Neuronal stem cell (in vitro differentiated cells): ENCODE data around the gene ADAM12.

Experiments
- DNase-seq: peaks from one replicate; pipeline ENCODE4 v3.0.0-alpha.2; 2013; ENCODE audit warnings: low spot score
- H2AFZ ChIP-seq: one replicate; pipeline ENCODE4 v1.6.1; 2013; ENCODE audit warnings: mild to moderate bottlenecking, low read length, inconsistent platforms
- H2AK5ac ChIP-seq: 2 replicates; pipeline ENCODE4 v1.6.1; 2013; ENCODE audit warnings: low read depth, mild to moderate bottlenecking, inconsistent platforms, low read length, moderate library complexity, mixed read lengths
- H2BK120ac ChIP-seq: 2 replicates; pipeline ENCODE4 v1.6.1; 2013; ENCODE audit warnings: low read depth, mild to moderate bottlenecking, inconsistent platforms, low read length, moderate library complexity, mixed read lengths
- H2BK12ac ChIP-seq: one replicate; pipeline ENCODE4 v1.6.1; 2013; ENCODE audit warnings: low read length, inconsistent platforms
- H2BK15ac ChIP-seq: 2 replicates; pipeline ENCODE4 v1.6.1; 2013; ENCODE audit warnings: mild to moderate bottlenecking, low read length, inconsistent platforms, mixed read lengths
- H2BK5ac ChIP-seq: one replicate; pipeline ENCODE4 v1.6.1; 2013; ENCODE audit warnings: inconsistent platforms, mild to moderate bottlenecking, low read length, moderate library complexity
- H3K14ac ChIP-seq: one replicate; pipeline ENCODE4 v1.6.1; 2013; ENCODE audit warnings: low read length, inconsistent platforms
- H3K18ac ChIP-seq: 2 replicates; pipeline ENCODE4 v1.6.1; 2013; ENCODE audit warnings: low read length, inconsistent platforms
- H3K23ac ChIP-seq: 2 replicates; pipeline ENCODE4 v1.6.1; 2013; ENCODE audit warnings: low read depth, mild to moderate bottlenecking, mixed read lengths, low read length, inconsistent platforms; ENCODE audit not compliant: poor library complexity
- H3K27ac ChIP-seq: replicated peaks from 3 replicates; pipeline ENCODE4 v1.5.1; 2013; ENCODE audit warnings: low read length, inconsistent platforms
- H3K27me3 ChIP-seq, 3 experiments: 2 replicates each; pipeline ENCODE4 v1.6.1; 2013; ENCODE audit warnings: low read length in 3 of 3, mild to moderate bottlenecking in 2 of 3, inconsistent platforms in 1 of 3, low read depth in 1 of 3, mixed read lengths in 1 of 3, moderate library complexity in 1 of 3; ENCODE audit not compliant: control insufficient read depth in 3 of 3, insufficient read depth in 3 of 3
- H3K36me3 ChIP-seq, 2 donors: replicated peaks in 1 of 2; 2 replicates each; pipeline ENCODE4 v1.6.1; 2013; ENCODE audit warnings: low read length in 2 of 2; ENCODE audit not compliant: control insufficient read depth in 2 of 2, insufficient read depth in 2 of 2
- H3K4ac ChIP-seq: 2 replicates; pipeline ENCODE4 v1.6.1; 2013; ENCODE audit warnings: inconsistent platforms, mild to moderate bottlenecking, low read length, moderate library complexity
- H3K4me1 ChIP-seq, 2 donors: 1 replicate in 1 of 2; 2 replicates in 1 of 2; pipeline ENCODE4 v1.6.1; 2013; ENCODE audit warnings: low read length in 2 of 2, low read depth in 1 of 2; ENCODE audit not compliant: control insufficient read depth in 2 of 2, insufficient read depth in 1 of 2
- H3K4me2 ChIP-seq: one replicate; pipeline ENCODE4 v1.6.1; 2013; ENCODE audit warnings: mild to moderate bottlenecking, low read length, inconsistent platforms; ENCODE audit not compliant: insufficient read depth, poor library complexity, severe bottlenecking
- H3K4me3 ChIP-seq, 2 donors: 2 replicates each; pipeline ENCODE4 v1.5.1; 2013; ENCODE audit warnings: low read length in 2 of 2, mild to moderate bottlenecking in 2 of 2, inconsistent platforms in 1 of 2, moderate library complexity in 1 of 2
- H3K79me1 ChIP-seq: one replicate; pipeline ENCODE4 v1.6.1; 2013; ENCODE audit warnings: low read depth, mild to moderate bottlenecking, inconsistent platforms, low read length, moderate library complexity
- H3K9ac ChIP-seq: one replicate; pipeline ENCODE4 v1.6.1; 2013; ENCODE audit warnings: mild to moderate bottlenecking, low read depth, low read length, inconsistent platforms; ENCODE audit not compliant: poor library complexity
- H3K9me3 ChIP-seq, 2 donors: replicated peaks in 1 of 2; 2 replicates each; pipeline versions ENCODE3 to v1.6.1; 2013; ENCODE audit warnings: low read length in 2 of 2, mild to moderate bottlenecking in 2 of 2, inconsistent platforms in 1 of 2, low read depth in 1 of 2, mixed read lengths in 1 of 2, moderate library complexity in 1 of 2; ENCODE audit not compliant: control insufficient read depth in 2 of 2, insufficient read depth in 1 of 2
- H4K8ac ChIP-seq: one replicate; pipeline ENCODE4 v1.6.1; 2013; ENCODE audit warnings: low read depth, mild to moderate bottlenecking, inconsistent platforms, low read length, moderate library complexity
- H4K91ac ChIP-seq: one replicate; pipeline ENCODE4 v1.6.1; 2013; ENCODE audit warnings: low read length, low read depth, mild to moderate bottlenecking, inconsistent platforms; ENCODE audit not compliant: poor library complexity
- WGBS, 2 donors: extraction: QIAGEN DNeasy Blood & Tissue Kit; methylation state at CpG; one replicate each; pipeline ENCODE4 v1.1.7; 2013; ENCODE audit warnings: missing lambda C conversion rate in 2 of 2, mixed read lengths in 1 of 2; ENCODE audit not compliant: insufficient read length in 2 of 2, insufficient replicate concordance in 1 of 2; ENCODE audit errors: extremely low coverage in 2 of 2; 5-methylcytosine and 5-hydroxymethylcytosine counted together

Gene ADAM12

DNA sequence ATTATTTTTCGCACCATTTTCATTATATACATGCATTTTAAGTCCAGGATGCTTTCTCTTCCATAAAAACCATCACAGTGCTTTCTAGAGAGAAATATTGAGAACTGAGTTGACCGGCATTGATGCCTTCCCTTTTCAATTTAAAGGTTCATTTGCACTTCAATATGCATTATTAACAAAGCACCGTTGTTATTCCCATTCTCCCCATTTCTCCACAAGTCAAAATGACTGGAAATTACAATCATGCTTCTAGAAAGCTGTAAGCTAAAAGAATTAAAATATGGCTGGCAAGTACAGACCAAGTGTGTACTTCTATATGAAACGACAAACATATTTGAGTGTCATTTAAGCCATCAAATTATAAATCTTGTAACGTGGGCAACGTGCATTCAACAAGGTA, 272.4 kb downstream of the ADAM12 start:
- Histone ChIP-seq H2AK5ac (no peak overlapping the region), H3K27me3 (no peaks in the 10 kb centered on the region), H3K23ac (no peak overlapping the region), H2BK15ac (no peak overlapping the region), H3K79me1 (no peaks in the 10 kb centered on the region), H3K36me3 (no peaks in the 10 kb centered on the region), H2AFZ (peak overlapping the region; percentile 45), H3K4me2 (no peak overlapping the region), H3K9me3 (peaks cover 0 to 5% of the 10 kb centered on the region in 2 donors), H3K4ac (no peak overlapping the region), H2BK5ac (no peak overlapping the region), H3K9ac (no peak overlapping the region), H2BK12ac (no peak overlapping the region), H4K8ac (no peak overlapping the region), H3K4me3 (no peak overlapping the region), H3K18ac (no peak overlapping the region), H2BK120ac (no peak overlapping the region), H3K4me1 (peaks cover 3 to 16% of the 10 kb centered on the region in 2 donors), H3K27ac (no peak overlapping the region), H3K14ac (no peak overlapping the region), H4K91ac (no peak overlapping the region)
- DNase-seq = no peak
- WGBS, 2 donors = no CpG with 5 or more reads among the region's 6 CpGs

DNA sequence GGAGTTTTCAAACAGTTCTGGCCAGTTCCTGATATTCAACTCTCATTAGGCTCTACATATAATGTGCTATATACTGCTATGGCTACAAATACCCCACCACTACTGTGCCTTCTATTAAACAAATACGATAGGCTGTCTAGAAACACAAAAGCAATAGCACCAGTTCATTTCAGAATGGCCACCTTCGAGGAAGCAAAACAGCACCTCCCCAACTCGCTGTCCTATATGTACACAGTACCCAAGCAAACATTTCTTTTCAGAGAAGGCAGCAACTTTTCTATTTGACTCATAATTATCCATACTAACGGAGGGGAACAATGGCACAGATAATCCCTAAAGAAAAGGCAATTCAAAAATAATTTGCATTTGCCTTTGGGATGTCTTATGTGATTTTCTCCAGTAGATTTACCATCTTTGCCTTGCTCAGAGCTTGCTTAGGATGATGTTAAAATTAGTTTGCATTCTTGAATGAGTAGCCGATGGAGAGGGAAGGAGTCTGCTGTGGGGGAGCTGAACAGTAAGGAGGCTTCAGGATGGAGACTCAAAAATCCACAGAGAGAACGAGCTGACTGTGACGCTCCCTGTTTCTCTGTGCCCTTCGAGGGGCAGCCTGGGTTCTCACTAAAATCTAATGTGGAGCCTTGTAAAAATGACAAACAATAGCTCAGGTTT, 273.3 kb downstream of the ADAM12 start:
- no peak overlapping the region for H3K4me3 ChIP-seq
- H3K9ac ChIP-seq = no peak overlapping the region
- no peak overlapping the region for H3K4me2 ChIP-seq
- no peak overlapping the region for H4K91ac ChIP-seq
- H2BK15ac ChIP-seq = no peak overlapping the region
- H2BK5ac ChIP-seq = no peak overlapping the region
- H3K4ac ChIP-seq = no peak overlapping the region
- peaks cover 3 to 21% of the 10 kb centered on the region in 2 donors for H3K4me1 ChIP-seq
- H3K36me3 ChIP-seq = no peaks in the 10 kb centered on the region
- H2AFZ ChIP-seq = peak overlapping the region; percentile 45
- WGBS, 2 donors = no CpG with 5 or more reads among the region's 8 CpGs
- peaks cover 0 to 5% of the 10 kb centered on the region in 2 donors for H3K9me3 ChIP-seq
- H3K79me1 ChIP-seq = no peaks in the 10 kb centered on the region
- no peak overlapping the region for H4K8ac ChIP-seq
- no peak overlapping the region for H2BK12ac ChIP-seq
- DNase-seq = no peak
- no peak overlapping the region for H3K18ac ChIP-seq
- no peak overlapping the region for H2BK120ac ChIP-seq
- no peak overlapping the region for H3K14ac ChIP-seq
- no peak overlapping the region for H3K23ac ChIP-seq
- no peak overlapping the region for H2AK5ac ChIP-seq
- no peak overlapping the region for H3K27ac ChIP-seq
- H3K27me3 ChIP-seq = no peaks in the 10 kb centered on the region

DNA sequence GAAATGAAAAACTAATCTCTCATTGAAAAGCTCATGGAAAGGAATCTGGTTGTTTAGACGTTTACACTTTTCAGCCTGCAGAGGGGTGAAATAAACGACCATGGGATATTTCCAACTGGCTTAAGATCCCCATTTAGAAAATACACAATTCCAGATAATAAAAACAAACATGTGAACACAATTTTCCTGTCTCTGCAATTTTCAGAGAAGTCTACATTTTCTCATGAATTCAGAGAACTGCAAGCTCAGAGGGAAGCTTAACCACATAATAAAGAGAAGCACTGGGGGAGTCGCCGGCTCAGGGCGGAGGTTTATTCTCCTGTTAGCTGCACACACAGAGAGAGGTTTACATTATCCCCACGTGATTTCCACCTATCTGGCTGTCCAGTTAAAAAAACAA, 276.8 kb downstream of the ADAM12 start:
- Histone ChIP-seq H4K8ac (no peak overlapping the region), H3K4me2 (no peak overlapping the region), H2AK5ac (no peak overlapping the region), H3K4ac (no peak overlapping the region), H3K4me3 (no peak overlapping the region), H3K23ac (no peak overlapping the region), H3K27ac (no peak overlapping the region), H3K14ac (no peak overlapping the region), H4K91ac (no peak overlapping the region), H2AFZ (no peak overlapping the region), H2BK12ac (no peak overlapping the region), H3K4me1 (peaks cover 3 to 21% of the 10 kb centered on the region in 2 donors), H2BK5ac (no peak overlapping the region), H3K36me3 (no peaks in the 10 kb centered on the region), H3K9me3 (peaks cover 0 to 1% of the 10 kb centered on the region in 2 donors), H2BK120ac (no peak overlapping the region), H2BK15ac (no peak overlapping the region), H3K79me1 (no peaks in the 10 kb centered on the region), H3K27me3 (no peaks in the 10 kb centered on the region), H3K18ac (no peak overlapping the region), H3K9ac (no peak overlapping the region)
- whole genome bisulfite sequencing, 2 donors = no CpG with 5 or more reads among the region's 6 CpGs
- DNase-seq = no peak

DNA sequence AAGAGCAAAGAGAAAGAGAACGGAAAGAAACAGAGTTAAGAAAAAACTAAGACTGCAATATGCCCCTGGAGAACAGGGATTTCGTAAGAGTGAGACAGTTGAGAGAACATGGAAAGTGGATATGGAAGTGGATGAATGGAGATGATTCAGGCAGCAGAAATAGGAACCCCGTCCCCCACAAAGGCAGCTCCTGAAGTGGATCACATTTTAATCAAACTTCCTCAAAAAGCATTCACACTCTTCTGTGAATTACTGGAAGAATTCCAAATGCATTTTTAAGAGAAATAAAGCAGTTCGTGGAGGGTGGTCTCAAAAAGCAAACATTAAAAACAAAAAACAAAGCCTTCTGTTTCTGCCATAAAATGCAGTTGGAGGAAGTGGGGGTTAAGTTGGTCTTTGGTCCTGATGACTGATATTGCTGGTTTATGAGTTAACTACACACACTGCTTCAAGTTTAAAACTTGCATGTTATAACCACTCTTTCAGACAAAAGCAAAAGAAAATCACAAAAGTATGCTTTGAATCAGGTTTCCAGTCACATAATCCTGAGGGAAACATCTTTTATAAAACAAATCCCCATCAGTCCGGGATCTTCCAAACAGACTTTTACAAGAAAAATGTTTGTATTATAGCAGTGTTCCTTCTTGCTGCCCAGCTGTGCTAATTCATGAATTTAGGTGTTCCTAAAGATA, 277.6 kb downstream of the ADAM12 start:
- no peak overlapping the region for H4K8ac ChIP-seq
- no peak overlapping the region for H3K9ac ChIP-seq
- H3K4me1 ChIP-seq = peaks cover 3 to 15% of the 10 kb centered on the region in 2 donors
- no peaks in the 10 kb centered on the region for H3K79me1 ChIP-seq
- no peak overlapping the region for H4K91ac ChIP-seq
- no peak overlapping the region for H3K4me2 ChIP-seq
- H3K4ac ChIP-seq = no peak overlapping the region
- H2BK12ac ChIP-seq = no peak overlapping the region
- H3K27ac ChIP-seq = no peak overlapping the region
- no peak overlapping the region for H3K18ac ChIP-seq
- H3K4me3 ChIP-seq = no peak overlapping the region
- no peaks in the 10 kb centered on the region for H3K27me3 ChIP-seq
- DNase-seq = no peak
- no peak overlapping the region for H3K23ac ChIP-seq
- H2BK120ac ChIP-seq = no peak overlapping the region
- no CpG with 5 or more reads among the region's 5 CpGs for WGBS, 2 donors
- H2AK5ac ChIP-seq = no peak overlapping the region
- H3K36me3 ChIP-seq = no peaks in the 10 kb centered on the region
- H2AFZ ChIP-seq = peak overlapping the region; percentile 50
- no peak overlapping the region for H3K14ac ChIP-seq
- H2BK15ac ChIP-seq = no peak overlapping the region
- H2BK5ac ChIP-seq = no peak overlapping the region
- peaks cover 0 to 1% of the 10 kb centered on the region in 2 donors for H3K9me3 ChIP-seq
